Heart left ventricle (tissue), 16 donors: Measurements from ENCODE around the gene GPHA2. TPM values are rescaled to one million over a fixed set of nuclear protein-coding genes. Genes with fewer than 3 reads are reported as not detected.
A peak's percentile ranks its signal among the peaks of the same experiment; 100 is the strongest.

Experiments used
- ATAC-seq, 4 donors: fragments of 200-7000 bp; cut with Tn5 transposase; one replicate each; pipeline ENCODE4 v1.9.1; 2020 to 2022; ENCODE audit warnings: moderate library complexity in 4 of 4, mild to moderate bottlenecking in 3 of 4, moderate number of reproducible peaks in 1 of 4
- DNase-seq, 5 donors: peaks; one replicate each; pipeline ENCODE4 v3.0.0-alpha.2; 2020
- H3K27ac ChIP-seq, 12 donors: fragments of 200-600 bp; sonication (generic) in 4 of 12; one replicate each; pipeline versions ENCODE4 v1.5.0 to v1.8.0; 2016 to 2022; ENCODE audit warnings: mild to moderate bottlenecking in 2 of 12
- H3K27me3 ChIP-seq, 9 donors: fragments of 200-600 bp; sonication (generic) in 2 of 9; one replicate each; pipeline versions ENCODE4 v1.5.1 to v1.8.0; 2016 to 2022; ENCODE audit warnings: mild to moderate bottlenecking in 3 of 9
- H3K36me3 ChIP-seq, 9 donors: fragments of 200-600 bp; sonication (generic) in 2 of 9; one replicate each; pipeline versions ENCODE4 v1.5.0 to v1.8.0; 2018 to 2022; ENCODE audit warnings: mild to moderate bottlenecking in 2 of 9
- H3K4me1 ChIP-seq, 12 donors: fragments of 200-600 bp; sonication (generic) in 4 of 12; one replicate each; pipeline versions ENCODE4 v1.5.0 to v1.8.0; 2016 to 2022; ENCODE audit warnings: mild to moderate bottlenecking in 3 of 12
- H3K4me3 ChIP-seq, 12 donors: fragments of 200-600 bp; sonication (generic) in 4 of 12; one replicate each; pipeline versions ENCODE4 v1.5.0 to v1.8.0; 2017 to 2022; ENCODE audit warnings: mild to moderate bottlenecking in 9 of 12, moderate library complexity in 4 of 12
- H3K9me3 ChIP-seq, 12 donors: fragments of 200-600 bp; sonication (generic) in 4 of 12; one replicate each; pipeline versions ENCODE4 v1.5.0 to v1.8.0; 2016 to 2022; ENCODE audit warnings: mild to moderate bottlenecking in 1 of 12
- CTCF ChIP-seq, 12 donors: fragments of 200-600 bp; sonication (generic) in 4 of 12; IDR thresholded peaks; one replicate each; pipeline versions ENCODE4 v1.5.0 to v1.8.0; 2018 to 2022; ENCODE audit warnings: antibody characterized with exemption in 12 of 12, mild to moderate bottlenecking in 5 of 12
- POLR2A ChIP-seq, 2 donors: fragments of 450-650 bp; IDR thresholded peaks; one replicate each; pipeline ENCODE4 v1.6.1; 2017; ENCODE audit warnings: antibody characterized with exemption in 2 of 2, mild to moderate bottlenecking in 2 of 2, moderate library complexity in 2 of 2
- WGBS, 4 donors: extraction: QIAGEN DNeasy Blood & Tissue Kit in 2 of 4; methylation state at CpG; one replicate each; pipeline versions ENCODE4 v1.1.5 to v1.1.7; 2013 to 2018; 5-methylcytosine and 5-hydroxymethylcytosine counted together
- intact Hi-C, 10 donors: fragments of 100-400 bp; cut with DNase I; formaldehyde crosslinking; loops; one replicate each; pipeline versions ENCODE4 v1.11.1 to v1.14.2; 2022
- polyA plus RNA-seq, 2 donors: library from polyadenylated mRNA; stranded (reverse); fragments of 200-250 nt; gene quantifications; one replicate each; pipeline ENCODE4 v1.2.3, GENCODE V29; 2013
- total RNA-seq, 9 donors: library from RNA; depleted of rRNA in 2 of 9; stranded (reverse); fragments of >200 nt in 2 of 9; fragmentation: NEBNext Ultra II Directional in 3 of 9; extraction: Animal tissue kit (Norgen Biotek cat#: 25700) in 3 of 9; gene quantifications; one replicate each; pipeline versions ENCODE4 v1.1.0 to v1.2.4, GENCODE V29; 2016 to 2023
- donor health status: ischemic (EF 13 %, LVEDD 7.1; RV severe dilation, severe dysfunction).
- donor health status: healthy with polysubstance abuse.
- donor health status: DM: no; HTN: yes; CAD: no.
- donor health status: DM: no; HTN: no; CAD: no.
- donor health status: ischemic (EF 25% LVEDD 6.9; RV normal size, moderate dysfunction).
- donor health status: ischemic (EF 25% LVEDD 5.7; RV mildly dilated, moderate dysfunction).
- donor health status: healthy.
- donor health status: DM: yes; HTN: yes; CAD: no.
- donor health status: ischemic (EF 35%, LVEDD 5.7; RV mildly dilated, moderate dysfunction).
- donor health status: nonischemic (EF 11% LVEDD 7.7; RV severe dilation, severe dysfunction).
- donor health status: DM: yes; HTN: yes; CAD: no.
- donor health status: PGD.
- donor health status: ischemic (EF 29% LVEDD 5.4; RV normal size, mild dysfunction).
- donor health status: nonischemic (EF 23%, LVEDD 6.1; RV moderate dilation, normal function).

The GPHA2 gene
- total and polyA plus RNA-seq, 11 donors: 0.48 TPM; not detected in 10

DNA sequence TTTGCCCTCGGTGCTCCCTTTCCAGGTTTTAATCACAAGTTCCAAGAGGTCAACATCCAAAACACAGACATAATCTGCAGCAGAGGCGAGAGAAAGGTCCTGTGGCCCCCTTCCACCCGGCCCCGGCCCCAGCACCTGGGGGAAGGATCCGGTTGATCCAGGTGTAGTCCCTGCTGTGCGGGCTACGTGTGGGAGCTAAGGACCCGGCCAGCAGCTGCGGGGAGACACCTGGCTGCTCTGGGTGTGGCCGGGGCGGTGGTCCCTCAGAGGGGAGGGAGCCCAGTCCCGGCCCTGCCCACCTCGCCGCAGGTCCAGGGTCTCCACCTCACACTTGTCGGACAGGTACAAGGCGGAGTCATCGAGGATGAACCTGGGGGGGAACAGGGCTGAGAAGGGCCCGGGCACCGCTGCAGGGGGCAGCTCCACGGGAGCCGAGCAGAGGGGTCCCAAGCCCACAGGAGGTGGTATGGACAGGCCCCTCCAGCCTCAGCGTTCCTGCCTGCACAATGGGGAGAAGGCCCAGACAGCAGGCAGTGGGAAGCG is 32.3 kb downstream of the GPHA2 start:
- H3K27me3 ChIP-seq: no peaks in the 10 kb centered on the region
- H3K4me3 ChIP-seq: no peak overlapping the region
- no peak for TF ChIP-seq CTCF (IDR thresholded peaks at IDR 0.05)
- no peak for TF ChIP-seq POLR2A (IDR thresholded peaks at IDR 0.05)
- no peak overlapping the region for H3K27ac ChIP-seq
- no peaks in the 10 kb centered on the region for H3K4me1 ChIP-seq
- DNase-seq (no peak), ATAC-seq (no peak)
- intact Hi-C loops: no loop called here
- H3K9me3 ChIP-seq: no peaks in the 10 kb centered on the region
- H3K36me3 ChIP-seq: peaks cover 4 to 100% (median 96%) of the 10 kb centered on the region in 9 donors
- WGBS, 4 donors: 95 to 97% (median 95%) methylated on average over 17 to 23 of the region's 23 CpGs

GRCh38 chr11:64902102-64902900 is 33.4 kb downstream of the GPHA2 start:
- TF ChIP-seq POLR2A (IDR thresholded peaks at IDR 0.05): no peak
- no peak for TF ChIP-seq CTCF (IDR thresholded peaks at IDR 0.05)
- 90 to 94% (median 92%) methylated on average over 19 to 30 of the region's 30 CpGs for WGBS, 4 donors
- Histone ChIP-seq H3K4me3 (no peak overlapping the region), H3K27me3 (no peaks in the 10 kb centered on the region), H3K27ac (no peak overlapping the region), H3K36me3 (peaks cover 4 to 100% (median 96%) of the 10 kb centered on the region in 9 donors), H3K4me1 (no peaks in the 10 kb centered on the region), H3K9me3 (no peaks in the 10 kb centered on the region)
- no peak for ATAC-seq
- peak in 1 of 5 donors; percentile 45 for DNase-seq
- intact Hi-C loops: no loop called here

GRCh38 chr11:64900774-64901173 is 34.9 kb downstream of the GPHA2 start:
- Histone ChIP-seq H3K9me3 (no peaks in the 10 kb centered on the region), H3K36me3 (peaks cover 4 to 100% (median 94%) of the 10 kb centered on the region in 9 donors), H3K4me3 (no peak overlapping the region), H3K4me1 (no peaks in the 10 kb centered on the region), H3K27ac (no peak overlapping the region), H3K27me3 (no peaks in the 10 kb centered on the region)
- WGBS, 4 donors: 94 to 97% (median 95%) methylated on average over 11 to 17 of the region's 17 CpGs
- peak in 1 of 5 donors; percentile 61 for DNase-seq
- no peak for ATAC-seq
- intact Hi-C loops: no loop called here
- TF ChIP-seq CTCF (IDR thresholded peaks at IDR 0.05) (no peak), POLR2A (IDR thresholded peaks at IDR 0.05) (no peak)

- DNase-seq (peak in 1 of 5 donors; percentile 38), ATAC-seq (no peak)
- Histone ChIP-seq H3K9me3 (no peaks in the 10 kb centered on the region), H3K27ac (no peak overlapping the region), H3K27me3 (no peaks in the 10 kb centered on the region), H3K36me3 (peaks cover 4 to 97% (median 89%) of the 10 kb centered on the region in 9 donors), H3K4me3 (no peak overlapping the region), H3K4me1 (no peaks in the 10 kb centered on the region)
- 87 to 93% (median 90%) methylated on average over 14 of the region's 14 CpGs for WGBS, 4 donors
- intact Hi-C loops: no loop called here
- TF ChIP-seq POLR2A (IDR thresholded peaks at IDR 0.05) (no peak), CTCF (IDR thresholded peaks at IDR 0.05) (no peak)
Measured at GRCh38 chr11:64900263-64900678, 35.4 kb downstream of the GPHA2 start.
